Stimulated activated CD8-positive, alpha-beta memory T cell treated with anti-CD3 and anti-CD28 coated beads, Interleukin-4, amount 100 ng/mL, for 24 hours (primary cell): Measurements from ENCODE around the gene PRR23E.

Experiments used
- DNase-seq: peaks from one replicate; pipeline ENCODE4 v3.0.0-alpha.2; 2020; ENCODE audit warnings: low read depth

PRR23E gene

GRCh38 chr3:127209840-127210653 is 17.1 kb downstream of the PRR23E start:
- DNase-seq = no peak

- DNase-seq = no peak
These were observed 17.7 kb downstream of the PRR23E start for GRCh38 chr3:127210654-127210943.

GRCh38 chr3:127211118-127212060 is 18.5 kb downstream of the PRR23E start:
- DNase-seq = no peak

GRCh38 chr3:127212231-127212630 is 19.3 kb downstream of the PRR23E start:
- no peak for DNase-seq

- no peak for DNase-seq
These were observed 19.8 kb downstream of the PRR23E start for GRCh38 chr3:127212711-127213110.

GRCh38 chr3:127213381-127213918 is 20.5 kb downstream of the PRR23E start:
- DNase-seq = no peak

- no peak for DNase-seq
These were observed 22.0 kb downstream of the PRR23E start for GRCh38 chr3:127214975-127215374.

- DNase-seq = no peak
These were observed 22.9 kb downstream of the PRR23E start for GRCh38 chr3:127215714-127216414.

GRCh38 chr3:127216415-127217261 is 23.7 kb downstream of the PRR23E start:
- DNase-seq = no peak

GRCh38 chr3:127217596-127218453 is 24.9 kb downstream of the PRR23E start:
- no peak for DNase-seq

- DNase-seq = no peak
These were observed 25.6 kb downstream of the PRR23E start for GRCh38 chr3:127218454-127218922.

- no peak for DNase-seq
These were observed 27.6 kb downstream of the PRR23E start for GRCh38 chr3:127220497-127220896.

GRCh38 chr3:127221037-127221436 is 28.1 kb downstream of the PRR23E start:
- DNase-seq = no peak

GRCh38 chr3:127221446-127222035 is 28.6 kb downstream of the PRR23E start:
- no peak for DNase-seq

GRCh38 chr3:127222163-127222562 is 29.2 kb downstream of the PRR23E start:
- no peak for DNase-seq

GRCh38 chr3:127222664-127223063 is 29.7 kb downstream of the PRR23E start:
- no peak for DNase-seq

GRCh38 chr3:127224118-127224517 is 31.2 kb downstream of the PRR23E start:
- DNase-seq = no peak

GRCh38 chr3:127226457-127226856 is 33.5 kb downstream of the PRR23E start:
- no peak for DNase-seq

- DNase-seq = no peak
These were observed 34.3 kb downstream of the PRR23E start for GRCh38 chr3:127226946-127227842.
